MM.1S (cell line): Measurements from ENCODE around the gene LRRC27.

ENCODE experiments used
- DNase-seq: peaks from one replicate; pipeline ENCODE4 v3.0.0-alpha.2; 2015
- H2AFZ ChIP-seq: fragments of 300-600 bp; sonication (generic); 2 replicates; pipeline ENCODE4 v1.6.0; 2016; ENCODE audit warnings: antibody characterized with exemption, low read length
- H3F3A ChIP-seq: fragments of 300-600 bp; sonication (generic); 2 replicates; pipeline ENCODE4 v1.6.1; 2016; ENCODE audit warnings: mild to moderate bottlenecking, antibody characterized with exemption, low read length, moderate library complexity, mixed read lengths; ENCODE audit not compliant: insufficient read depth
- H3K27ac ChIP-seq: fragments of 300-600 bp; sonication (generic); 2 replicates; pipeline ENCODE4 v1.5.1; 2016; ENCODE audit warnings: mild to moderate bottlenecking, low read length
- H3K27me3 ChIP-seq: fragments of 300-600 bp; sonication (generic); replicated peaks from 2 replicates; pipeline ENCODE4 v1.6.0; 2016; ENCODE audit warnings: low read length; ENCODE audit not compliant: insufficient read depth
- H3K36me3 ChIP-seq: fragments of 300-600 bp; sonication (generic); replicated peaks from 2 replicates; pipeline ENCODE4 v1.6.1; 2016; ENCODE audit warnings: mild to moderate bottlenecking, low read length, mixed read lengths; ENCODE audit not compliant: insufficient read depth
- H3K4me1 ChIP-seq: fragments of 300-600 bp; sonication (generic); 2 replicates; pipeline ENCODE4 v1.6.1; 2016; ENCODE audit warnings: low read length, mixed read lengths
- H3K4me2 ChIP-seq: fragments of 300-600 bp; sonication (generic); 2 replicates; pipeline ENCODE4 v1.6.0; 2016; ENCODE audit warnings: low read depth, low read length
- H3K4me3 ChIP-seq: fragments of 300-600 bp; sonication (generic); 2 replicates; pipeline ENCODE4 v1.5.1; 2016; ENCODE audit warnings: low read length, mixed read lengths
- H3K79me2 ChIP-seq: fragments of 300-600 bp; sonication (generic); 2 replicates; pipeline ENCODE4 v1.6.1; 2016; ENCODE audit warnings: mixed run types, low read length, mixed read lengths
- H3K9ac ChIP-seq: fragments of 300-600 bp; sonication (generic); 2 replicates; pipeline ENCODE4 v1.6.1; 2016; ENCODE audit warnings: low read length, mixed read lengths
- H3K9me2 ChIP-seq: fragments of 300-600 bp; sonication (generic); replicated peaks from 2 replicates; pipeline ENCODE4 v1.6.1; 2016; ENCODE audit warnings: mild to moderate bottlenecking, low read length, mixed read lengths; ENCODE audit not compliant: insufficient read depth
- H3K9me3 ChIP-seq: fragments of 300-600 bp; sonication (generic); replicated peaks from 2 replicates; pipeline ENCODE4 v1.6.1; 2016; ENCODE audit warnings: mild to moderate bottlenecking, low read length, mixed read lengths; ENCODE audit not compliant: insufficient read depth
- H4K20me1 ChIP-seq: fragments of 300-600 bp; sonication (generic); 2 replicates; pipeline ENCODE4 v1.6.1; 2016; ENCODE audit warnings: mild to moderate bottlenecking, low read length, moderate library complexity, mixed read lengths; ENCODE audit not compliant: insufficient read depth
- CTCF ChIP-seq: fragments of 300-600 bp; sonication (generic); IDR thresholded peaks from 2 replicates; pipeline ENCODE4 v1.5.1; 2016; ENCODE audit warnings: antibody characterized with exemption, low read length, mixed read lengths
- EZH2 ChIP-seq: fragments of 300-600 bp; sonication (generic); optimal IDR thresholded peaks from 2 replicates; pipeline ENCODE3; 2017; ENCODE audit warnings: low read depth, mild to moderate bottlenecking, antibody characterized with exemption, low read length, mixed read lengths
- EZH2phosphoT487 ChIP-seq: fragments of 300-600 bp; sonication (generic); IDR thresholded peaks from 2 replicates; pipeline ENCODE4 v1.6.1; 2018; ENCODE audit warnings: antibody characterized with exemption, low read length

Gene LRRC27

GRCh38 chr10:132408367-132408781 lies 76.4 kb downstream of the LRRC27 start:
- Histone ChIP-seq H3F3A (no peaks in the 10 kb centered on the region), H3K4me3 (no peak overlapping the region), H3K9me2 (no peaks in the 10 kb centered on the region), H3K27ac (no peak overlapping the region), H2AFZ (no peak overlapping the region), H3K4me2 (no peak overlapping the region), H3K27me3 (peaks cover 23% of the 10 kb centered on the region), H4K20me1 (no peaks in the 10 kb centered on the region), H3K9ac (no peak overlapping the region), H3K36me3 (no peaks in the 10 kb centered on the region), H3K79me2 (no peaks in the 10 kb centered on the region), H3K4me1 (no peaks in the 10 kb centered on the region), H3K9me3 (no peaks in the 10 kb centered on the region)
- no peak for TF ChIP-seq EZH2
- TF ChIP-seq CTCF, result no peak
- TF ChIP-seq EZH2phosphoT487, result no peak
- no peak for DNase-seq

- Histone ChIP-seq H3K27ac (no peak overlapping the region), H3K4me3 (no peak overlapping the region), H3K27me3 (peaks cover 30% of the 10 kb centered on the region), H3K9me3 (no peaks in the 10 kb centered on the region), H3K4me2 (no peak overlapping the region), H3K79me2 (no peaks in the 10 kb centered on the region), H3K36me3 (no peaks in the 10 kb centered on the region), H4K20me1 (no peaks in the 10 kb centered on the region), H2AFZ (no peak overlapping the region), H3K9ac (no peak overlapping the region), H3K9me2 (no peaks in the 10 kb centered on the region), H3K4me1 (no peaks in the 10 kb centered on the region), H3F3A (no peaks in the 10 kb centered on the region)
- DNase-seq, result no peak
- no peak for TF ChIP-seq CTCF
- TF ChIP-seq EZH2phosphoT487, result no peak
- no peak for TF ChIP-seq EZH2
Measured at GRCh38 chr10:132408823-132409666, 77.1 kb downstream of the LRRC27 start.

GRCh38 chr10:132409667-132410028 lies 77.7 kb downstream of the LRRC27 start:
- Histone ChIP-seq H4K20me1 (no peaks in the 10 kb centered on the region), H3K27me3 (peaks cover 35% of the 10 kb centered on the region), H3K9me3 (no peaks in the 10 kb centered on the region), H3K36me3 (no peaks in the 10 kb centered on the region), H3K9ac (no peak overlapping the region), H3K79me2 (no peaks in the 10 kb centered on the region), H2AFZ (no peak overlapping the region), H3F3A (no peaks in the 10 kb centered on the region), H3K4me2 (no peak overlapping the region), H3K4me1 (no peaks in the 10 kb centered on the region), H3K9me2 (no peaks in the 10 kb centered on the region), H3K4me3 (no peak overlapping the region), H3K27ac (no peak overlapping the region)
- no peak for DNase-seq
- TF ChIP-seq EZH2, result no peak
- no peak for TF ChIP-seq EZH2phosphoT487
- TF ChIP-seq CTCF, result no peak
